Aorta (tissue), 5 donors: ENCODE measurements around the gene TCF7L1. TPM values are rescaled to one million over a fixed set of nuclear protein-coding genes. Genes with fewer than 3 reads are reported as not detected.

Experiments
- ATAC-seq: fragments of 200-7000 bp; cut with Tn5 transposase; one replicate; pipeline ENCODE4 v1.9.1; 2022; ENCODE audit warnings: moderate library complexity; ENCODE audit not compliant: low FRiP score
- DNase-seq, 2 donors: peaks; one replicate each; pipeline ENCODE4 v3.0.0-alpha.2; 2020
- H3K27ac ChIP-seq, 2 donors: one replicate each; pipeline ENCODE4 v1.5.1; 2013; ENCODE audit warnings: low read length in 2 of 2, mild to moderate bottlenecking in 2 of 2, moderate library complexity in 2 of 2, control low read depth in 1 of 2, inconsistent platforms in 1 of 2, low read depth in 1 of 2
- H3K27me3 ChIP-seq, 2 donors: one replicate each; pipeline ENCODE4 v1.6.1; 2013; ENCODE audit warnings: control low read depth in 1 of 2, low read length in 1 of 2, mild to moderate bottlenecking in 1 of 2, moderate library complexity in 1 of 2; ENCODE audit not compliant: insufficient read depth in 2 of 2, control insufficient read depth in 1 of 2
- H3K36me3 ChIP-seq, 2 donors: one replicate each; pipeline ENCODE4 v1.6.1; 2013; ENCODE audit warnings: control low read depth in 1 of 2, low read length in 1 of 2, mild to moderate bottlenecking in 1 of 2; ENCODE audit not compliant: insufficient read depth in 2 of 2, control insufficient read depth in 1 of 2
- H3K4me1 ChIP-seq, 2 donors: one replicate each; pipeline ENCODE4 v1.6.1; 2013; ENCODE audit warnings: low read length in 2 of 2, control low read depth in 1 of 2, mild to moderate bottlenecking in 1 of 2, moderate library complexity in 1 of 2; ENCODE audit not compliant: insufficient read depth in 2 of 2, control insufficient read depth in 1 of 2
- H3K4me3 ChIP-seq, 2 donors: one replicate each; pipeline ENCODE4 v1.5.1; 2013; ENCODE audit warnings: low read length in 2 of 2, control low read depth in 1 of 2, mild to moderate bottlenecking in 1 of 2
- H3K9me3 ChIP-seq: one replicate; pipeline ENCODE4 v1.6.1; 2013; ENCODE audit warnings: mild to moderate bottlenecking, low read length; ENCODE audit not compliant: control insufficient read depth
- WGBS, 2 donors: extraction: QIAGEN DNeasy Blood & Tissue Kit; methylation state at CpG; one replicate each; pipeline ENCODE4 v1.1.7; 2013; 5-methylcytosine and 5-hydroxymethylcytosine counted together
- intact Hi-C, 2 donors: fragments of 100-400 bp; cut with DNase I; formaldehyde crosslinking; loops; one replicate each; pipeline versions ENCODE4 v1.14.2 to v1.15.0; 2022
- polyA plus RNA-seq, 2 donors: library from polyadenylated mRNA; stranded (reverse); fragments of 200-250 nt; gene quantifications; one replicate each; pipeline ENCODE4 v1.2.3, GENCODE V29; 2013
- total RNA-seq, 2 donors: library from RNA; stranded (reverse); fragmentation: NEBNext Ultra II Directional; extraction: Animal tissue kit (Norgen Biotek cat#: 25700); gene quantifications; one replicate each; pipeline ENCODE4 v1.2.1, GENCODE V29; 2021
- donor health status: healthy with polysubstance abuse.
- donor health status: Bipolar disorder and iron deficiency.
- donor health status: DM: no; HTN: no; CAD: no.
- donor health status: DM: no; HTN: no; CAD: no.
- donor health status: DM: yes; HTN: yes; CAD: no.

The TCF7L1 gene
- total and polyA plus RNA-seq, 4 donors, result 14.1 to 39.5 (median 31.8) TPM

- DNase-seq, result no peak
- intact Hi-C loops, result no loop called here
- Histone ChIP-seq H3K4me1 (no peaks in the 10 kb centered on the region), H3K27me3 (no peaks in the 10 kb centered on the region), H3K27ac (no peak overlapping the region), H3K4me3 (no peak overlapping the region), H3K36me3 (peaks cover 0 to 2% of the 10 kb centered on the region in 2 donors), H3K9me3 (no peaks in the 10 kb centered on the region)
- no peak for ATAC-seq
- 80 to 84% methylated on average over 3 of the region's 3 CpGs for WGBS, 2 donors
These were observed 214.4 kb downstream of the TCF7L1 start for GRCh38 chr2:85347599-85347998.

GRCh38 chr2:85353876-85354285, 220.7 kb downstream of the TCF7L1 start:
- Histone ChIP-seq H3K4me1 (peaks cover 0 to 2% of the 10 kb centered on the region in 2 donors), H3K27ac (peak overlapping the region in 1 of 2 donors; percentile 9), H3K27me3 (no peaks in the 10 kb centered on the region), H3K9me3 (no peaks in the 10 kb centered on the region), H3K36me3 (no peaks in the 10 kb centered on the region), H3K4me3 (peak overlapping the region; percentile 66 to 75)
- intact Hi-C loops, result loop anchor here in 1 of 2 donors (2.0 kb wide), 1 partner anchor 25 kb away; no protein-coding TSS in a partner anchor
- 11 to 12% methylated on average over 16 of the region's 16 CpGs for WGBS, 2 donors
- ATAC-seq (peak; percentile 16), DNase-seq (no peak)

DNA sequence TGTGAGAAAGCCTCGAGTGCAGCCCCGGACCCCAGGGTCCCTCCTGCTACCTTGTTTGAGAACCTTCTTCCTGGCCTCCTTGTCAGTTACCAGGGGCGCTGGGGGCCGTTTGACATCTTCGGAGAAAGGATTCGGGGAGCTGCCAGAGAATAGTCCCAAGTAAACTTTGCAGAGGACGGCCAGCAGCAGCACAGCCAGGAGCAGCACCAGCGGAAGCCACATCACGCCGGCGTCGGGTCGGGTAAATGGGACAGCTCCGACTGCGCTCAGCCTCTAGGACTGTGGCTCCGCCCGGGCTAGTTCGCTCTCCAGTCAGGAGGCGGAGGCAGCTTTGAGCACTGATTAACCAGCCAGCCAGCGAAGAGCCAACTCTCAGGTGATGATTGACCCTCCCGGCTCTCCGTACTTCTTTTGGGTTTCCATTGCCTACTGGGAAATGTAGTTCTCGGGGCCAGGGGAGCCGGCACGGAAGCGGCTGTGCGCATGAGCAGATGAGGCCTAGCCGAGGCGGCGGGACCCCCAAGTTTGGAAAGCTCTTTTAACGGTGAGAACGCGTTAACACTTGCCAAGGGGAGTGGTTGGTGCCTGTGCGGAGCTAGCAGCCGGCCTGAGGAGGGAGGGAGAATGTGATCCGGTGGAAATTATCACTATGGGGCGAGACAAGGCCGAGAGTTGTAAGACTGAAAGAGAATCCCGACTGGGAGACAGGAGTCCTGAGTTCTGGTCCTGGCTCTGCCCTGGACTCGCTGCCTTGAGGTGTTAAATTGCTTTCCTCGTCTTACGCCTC, 221.3 kb downstream of the TCF7L1 start, which contains the start of the genes ELMOD3 and RETSAT:
TSS of gene ELMOD3 (plus strand) at position 484 of the 787 bp plus-strand sequence. CDS start 2,430 bp downstream, outside the sequence.
TSS of gene RETSAT (minus strand) at position 243 of the 787 bp plus-strand sequence. CDS start at position 222, 21 bp downstream.
- intact Hi-C loops, result loop anchor here in 1 of 2 donors (2.0 kb wide), 1 partner anchor 26 kb away; no protein-coding TSS in a partner anchor
- Histone ChIP-seq H3K27me3 (no peaks in the 10 kb centered on the region), H3K4me1 (peaks cover 0 to 2% of the 10 kb centered on the region in 2 donors), H3K36me3 (no peaks in the 10 kb centered on the region), H3K9me3 (no peaks in the 10 kb centered on the region), H3K4me3 (peak within 1 kb of the TSS; percentile 66 to 75), H3K27ac (peak within 1 kb of the TSS in 1 of 2 donors; percentile 9)
- ATAC-seq, result peak; percentile 99
- peak; percentile 97 to 98 for DNase-seq
- WGBS, 2 donors, result 0% methylated on average over 42 of the region's 42 CpGs

- Histone ChIP-seq H3K27me3 (no peaks in the 10 kb centered on the region), H3K27ac (peak overlapping the region in 1 of 2 donors; percentile 0), H3K9me3 (no peaks in the 10 kb centered on the region), H3K36me3 (no peaks in the 10 kb centered on the region), H3K4me3 (peak overlapping the region; percentile 53 to 55), H3K4me1 (peaks cover 0 to 2% of the 10 kb centered on the region in 2 donors)
- no peak for ATAC-seq
- intact Hi-C loops, result loop anchor here in 1 of 2 donors (2.0 kb wide), 1 partner anchor 26 kb away; no protein-coding TSS in a partner anchor
- no peak for DNase-seq
- WGBS, 2 donors, result 7 to 8% methylated on average over 10 of the region's 10 CpGs
These were observed 221.8 kb downstream of the TCF7L1 start for GRCh38 chr2:85355073-85355410.

- no peak overlapping the region for H3K27ac ChIP-seq
- intact Hi-C loops, result loop anchor here in 1 of 2 donors (2.0 kb wide), 1 partner anchor 27 kb away; no protein-coding TSS in a partner anchor
- no peak for ATAC-seq
- DNase-seq, result no peak
- no peaks in the 10 kb centered on the region for H3K9me3 ChIP-seq
- peak overlapping the region in 1 of 2 donors; percentile 53 for H3K4me3 ChIP-seq
- no peaks in the 10 kb centered on the region for H3K36me3 ChIP-seq
- H3K27me3 ChIP-seq, result no peaks in the 10 kb centered on the region
- peaks cover 0 to 2% of the 10 kb centered on the region in 2 donors for H3K4me1 ChIP-seq
- WGBS, 2 donors, result 71 to 72% methylated on average over 3 of the region's 3 CpGs
These were observed 222.3 kb downstream of the TCF7L1 start for GRCh38 chr2:85355521-85355920.

DNA sequence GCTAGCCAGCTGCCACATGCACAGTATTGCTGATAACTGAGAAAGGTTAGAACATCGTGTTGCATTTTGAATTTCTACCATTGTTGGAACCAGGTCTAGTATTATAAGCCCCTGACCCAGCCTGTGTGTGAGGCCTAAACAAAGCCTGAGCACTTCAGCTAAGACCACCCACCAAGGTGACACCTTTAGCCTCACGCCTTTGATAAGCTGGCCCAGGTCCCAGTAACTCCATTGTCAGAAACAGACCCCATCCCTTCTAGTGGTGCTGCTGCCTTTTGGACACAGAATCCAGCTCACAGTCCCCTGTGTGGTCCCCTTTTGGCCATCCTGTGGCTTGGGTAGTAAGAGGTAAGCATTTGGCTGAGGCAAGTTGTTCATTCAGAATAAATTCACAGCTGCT, 223.0 kb downstream of the TCF7L1 start:
- Histone ChIP-seq H3K4me1 (peaks cover 0 to 2% of the 10 kb centered on the region in 2 donors), H3K4me3 (no peak overlapping the region), H3K27me3 (no peaks in the 10 kb centered on the region), H3K9me3 (no peaks in the 10 kb centered on the region), H3K36me3 (no peaks in the 10 kb centered on the region), H3K27ac (no peak overlapping the region)
- no peak for DNase-seq
- intact Hi-C loops, result no loop called here
- ATAC-seq, result no peak
- WGBS, 2 donors, result 83 to 85% methylated on average over 2 of the region's 2 CpGs

- no peaks in the 10 kb centered on the region for H3K27me3 ChIP-seq
- WGBS, 2 donors, result 83 to 87% methylated on average over 3 of the region's 3 CpGs
- H3K9me3 ChIP-seq, result no peaks in the 10 kb centered on the region
- peaks cover 0 to 2% of the 10 kb centered on the region in 2 donors for H3K4me1 ChIP-seq
- H3K27ac ChIP-seq, result no peak overlapping the region
- H3K4me3 ChIP-seq, result no peak overlapping the region
- ATAC-seq (no peak), DNase-seq (no peak)
- H3K36me3 ChIP-seq, result no peaks in the 10 kb centered on the region
- intact Hi-C loops, result no loop called here
These were observed 224.5 kb downstream of the TCF7L1 start for GRCh38 chr2:85357736-85358135.
